ENCODE measurements around the gene KDM6A. TPM values are rescaled to one million over a fixed set of nuclear protein-coding genes. Genes with fewer than 3 reads are reported as not detected.
"Not testable (repeated sequence)": the region's sequence is repeated elsewhere in the genome, so short reads cannot be mapped to it uniquely, and the experiment has no call there.

The KDM6A gene
- polyA plus RNA-seq (ENCODE audit: insufficient read length in 4 of 4) = 10 to 100 TPM; 21.6 to 33.0 (median 30.2) TPM

- peak; percentile 82 to 90 (median 87) for DNase-seq (ENCODE audit: low read depth in 4 of 4, low spot score in 3 of 4)
These were observed at the start of gene KDM6A for GRCh38 chrX:44872821-44873414. TSS of gene KDM6A (plus strand) at chrX:44873188. CDS start at chrX:44873552, 364 bp downstream.

GRCh38 chrX:44823193-44823592 lies 49.8 kb upstream of the KDM6A start:
- DNase-seq (ENCODE audit: low read depth in 4 of 4, low spot score in 3 of 4) = not testable (repeated sequence)

- no peak for DNase-seq (ENCODE audit: low read depth in 4 of 4, low spot score in 3 of 4)
These were observed 44.9 kb upstream of the KDM6A start for GRCh38 chrX:44828008-44828605.

GRCh38 chrX:44829832-44830231 lies 43.2 kb upstream of the KDM6A start:
- no peak for DNase-seq (ENCODE audit: low read depth in 4 of 4, low spot score in 3 of 4)

GRCh38 chrX:44842550-44843317 lies 30.3 kb upstream of the KDM6A start:
- no peak for DNase-seq (ENCODE audit: low read depth in 4 of 4, low spot score in 3 of 4)

- no peak for DNase-seq (ENCODE audit: low read depth in 4 of 4, low spot score in 3 of 4)
These were observed 29.7 kb upstream of the KDM6A start for GRCh38 chrX:44843318-44843702.

GRCh38 chrX:44843753-44844152 lies 29.2 kb upstream of the KDM6A start, which contains the start of gene DUSP21:
TSS of gene DUSP21 (plus strand) at chrX:44844021. CDS start at chrX:44844133, 112 bp downstream.
- DNase-seq (ENCODE audit: low read depth in 4 of 4, low spot score in 3 of 4) = no peak

- no peak for DNase-seq (ENCODE audit: low read depth in 4 of 4, low spot score in 3 of 4)
These were observed 28.8 kb upstream of the KDM6A start for GRCh38 chrX:44844204-44844603.

- DNase-seq (ENCODE audit: low read depth in 4 of 4, low spot score in 3 of 4) = not testable (repeated sequence)
These were observed 22.1 kb upstream of the KDM6A start for GRCh38 chrX:44850891-44851290.

GRCh38 chrX:44871114-44871645 lies 1.8 kb upstream of the KDM6A start:
- no peak for DNase-seq (ENCODE audit: low read depth in 4 of 4, low spot score in 3 of 4)

GRCh38 chrX:44871931-44872820 lies 812 bp upstream of the KDM6A start:
- no peak for DNase-seq (ENCODE audit: low read depth in 4 of 4, low spot score in 3 of 4)

- DNase-seq (ENCODE audit: low read depth in 4 of 4, low spot score in 3 of 4) = no peak
These were observed 658 bp downstream of the KDM6A start for GRCh38 chrX:44873415-44874276.

GRCh38 chrX:44874420-44875184 lies 1.6 kb downstream of the KDM6A start:
- DNase-seq (ENCODE audit: low read depth in 4 of 4, low spot score in 3 of 4) = no peak

- no peak for DNase-seq (ENCODE audit: low read depth in 4 of 4, low spot score in 3 of 4)
These were observed 2.1 kb downstream of the KDM6A start for GRCh38 chrX:44875185-44875489.

GRCh38 chrX:44876086-44876485 lies 3.1 kb downstream of the KDM6A start:
- DNase-seq (ENCODE audit: low read depth in 4 of 4, low spot score in 3 of 4) = no peak

- no peak for DNase-seq (ENCODE audit: low read depth in 4 of 4, low spot score in 3 of 4)
These were observed 3.8 kb downstream of the KDM6A start for GRCh38 chrX:44876767-44877166.

- no peak for DNase-seq (ENCODE audit: low read depth in 4 of 4, low spot score in 3 of 4)
These were observed 5.8 kb downstream of the KDM6A start for GRCh38 chrX:44878780-44879179.

- DNase-seq (ENCODE audit: low read depth in 4 of 4, low spot score in 3 of 4) = no peak
These were observed 8.6 kb downstream of the KDM6A start for GRCh38 chrX:44881549-44881948.

GRCh38 chrX:44882635-44883034 lies 9.6 kb downstream of the KDM6A start:
- no peak for DNase-seq (ENCODE audit: low read depth in 4 of 4, low spot score in 3 of 4)

All from left renal pelvis (tissue), 4 donors.